SK-N-SH (cell line): ENCODE results near the gene CCDC127. TPM values are rescaled to one million over a fixed set of nuclear protein-coding genes. Genes with fewer than 3 reads are reported as not detected.
"Not testable (repeated sequence)": the region's sequence is repeated elsewhere in the genome, so short reads cannot be mapped to it uniquely, and the experiment has no call there.

Experiments
- CTCF ChIA-PET: fragments of 300-600, 350-600 bp; formaldehyde crosslinking; extraction: SDS; loops from one replicate; lab custom pipeline; 2021; lab: Yijun Ruan, JAX
- POLR2A ChIA-PET: fragments of 350-600 bp; sonication (Branson Sonifier 250); formaldehyde crosslinking; extraction: SDS; loops from one replicate; lab custom pipeline; 2020; ENCODE audit warnings: antibody characterized with exemption, inconsistent platforms; lab: Yijun Ruan, JAX
- DNase-seq: peaks from one replicate; pipeline ENCODE4 v3.0.0; 2012
- H2AFZ ChIP-seq: fragments of 200-600 bp; sonication (generic); 2 replicates; pipeline ENCODE4 v1.8.1; 2016; ENCODE audit warnings: antibody characterized with exemption, mild to moderate bottlenecking, low read depth
- H3F3A ChIP-seq: fragments of 200-600 bp; sonication (generic); replicated peaks from 2 replicates; pipeline ENCODE3; 2016; ENCODE audit warnings: antibody characterized with exemption, mild to moderate bottlenecking; ENCODE audit not compliant: insufficient read depth
- H3K27ac ChIP-seq, 2 experiments: fragments of 200-500 bp in 1 of 2; fragments of 200-600 bp in 1 of 2; sonication (Bioruptor generic) in 1 of 2; sonication (generic), shearing (Covaris generic) in 1 of 2; 2 replicates each; pipeline versions ENCODE4 v1.5.1 to v1.6.1; 2014 to 2016; ENCODE audit warnings: low read depth in 2 of 2, inconsistent platforms in 1 of 2, low read length in 1 of 2, mild to moderate bottlenecking in 1 of 2, mixed read lengths in 1 of 2
- H3K27me3 ChIP-seq: fragments of 200-600 bp; sonication (generic), shearing (Covaris generic); 2 replicates; pipeline ENCODE4 v1.6.1; 2016; ENCODE audit warnings: mixed run types; ENCODE audit not compliant: insufficient read depth
- H3K36me3 ChIP-seq, 2 experiments: fragments of 200-500 bp in 1 of 2; fragments of 200-600 bp in 1 of 2; sonication (Bioruptor generic) in 1 of 2; sonication (generic) in 1 of 2; replicated peaks in 1 of 2; 2 replicates each; pipeline versions ENCODE3 to v1.5.1; 2014 to 2016; ENCODE audit warnings: low read length in 1 of 2, mild to moderate bottlenecking in 1 of 2; ENCODE audit not compliant: insufficient read depth in 2 of 2, control insufficient read depth in 1 of 2
- H3K4me1 ChIP-seq, 2 experiments: fragments of 200-500 bp in 1 of 2; fragments of 200-600 bp in 1 of 2; sonication (Bioruptor generic) in 1 of 2; sonication (generic), shearing (Covaris generic) in 1 of 2; 2 replicates each; pipeline versions ENCODE4 v1.5.1 to v1.6.1; 2014 to 2016; ENCODE audit warnings: low read depth in 1 of 2, low read length in 1 of 2, mixed run types in 1 of 2; ENCODE audit not compliant: insufficient read depth in 2 of 2, control insufficient read depth in 1 of 2
- H3K4me2 ChIP-seq: fragments of 200-600 bp; sonication (generic), shearing (Covaris generic); 2 replicates; pipeline ENCODE4 v1.6.1; 2017; ENCODE audit warnings: mixed run types
- H3K4me3 ChIP-seq, 2 experiments: fragments of 200-500 bp in 1 of 2; fragments of 200-600 bp in 1 of 2; sonication (Bioruptor generic) in 1 of 2; sonication (generic), shearing (Covaris generic) in 1 of 2; 2 replicates each; pipeline versions ENCODE4 v1.5.1 to v1.8.1; 2014 to 2016; ENCODE audit warnings: low read depth in 2 of 2, inconsistent platforms in 1 of 2, low read length in 1 of 2, mild to moderate bottlenecking in 1 of 2, mixed read lengths in 1 of 2, moderate library complexity in 1 of 2
- H3K79me2 ChIP-seq: fragments of 200-600 bp; sonication (generic); 2 replicates; pipeline ENCODE4 v1.8.1; 2017; ENCODE audit warnings: mild to moderate bottlenecking; ENCODE audit not compliant: insufficient read depth
- H3K9ac ChIP-seq: fragments of 200-600 bp; sonication (generic); 2 replicates; pipeline ENCODE4 v1.6.1; 2017; ENCODE audit warnings: mixed run types
- H3K9me2 ChIP-seq: fragments of 200-600 bp; sonication (generic); 2 replicates; pipeline ENCODE4 v1.6.1; 2017; ENCODE audit warnings: mixed run types
- H3K9me3 ChIP-seq: fragments of 200-600 bp; sonication (generic); 2 replicates; pipeline ENCODE4 v1.6.1; 2017; ENCODE audit warnings: mixed run types, mild to moderate bottlenecking, moderate library complexity
- H4K20me1 ChIP-seq: fragments of 200-600 bp; sonication (generic); 2 replicates; pipeline ENCODE4 v1.6.1; 2017; ENCODE audit warnings: mild to moderate bottlenecking, mixed run types; ENCODE audit not compliant: insufficient read depth
- ELF1 ChIP-seq: IDR thresholded peaks from 2 replicates; pipeline ENCODE4 v1.4.0; 2012
- JUND ChIP-seq: IDR thresholded peaks from 2 replicates; pipeline ENCODE4 v1.4.0; 2012
- POLR2AphosphoS5 ChIP-seq: IDR thresholded peaks from 2 replicates; pipeline ENCODE4 v1.6.1; 2012; ENCODE audit warnings: low read depth, low read length
- REST ChIP-seq: IDR thresholded peaks from 2 replicates; pipeline ENCODE4 v1.6.1; 2012; ENCODE audit warnings: mild to moderate bottlenecking, low read depth, low read length, moderate library complexity
- SIN3A ChIP-seq: IDR thresholded peaks from 2 replicates; pipeline ENCODE4 v1.6.1; 2012; ENCODE audit warnings: low read depth, mild to moderate bottlenecking, low read length, moderate library complexity, borderline replicate concordance
- TEAD4 ChIP-seq: IDR thresholded peaks from 2 replicates; pipeline ENCODE4 v1.4.0; 2012; ENCODE audit warnings: mild to moderate bottlenecking, borderline replicate concordance; ENCODE audit not compliant: insufficient read depth
- USF2 ChIP-seq: fragments of 150-350 bp; IDR thresholded peaks from 2 replicates; pipeline ENCODE4 v1.6.1; 2017; ENCODE audit warnings: antibody characterized with exemption, low read length, low read depth, borderline replicate concordance
- YY1 ChIP-seq: IDR thresholded peaks from 2 replicates; pipeline ENCODE4 v1.4.0; 2012; ENCODE audit warnings: low read depth, mild to moderate bottlenecking
- WGBS: methylation state at CpG from one replicate; pipeline ENCODE4 v1.1.6; 2017; ENCODE audit warnings: low lambda C conversion rate; 5-methylcytosine and 5-hydroxymethylcytosine counted together
- polyA plus RNA-seq, 3 experiments: library from polyadenylated mRNA; depleted of rRNA; stranded (reverse); fragments of >200 nt; gene quantifications; 2 replicates each; pipeline ENCODE4 v1.2.3, GENCODE V29; 2012

Gene CCDC127
- polyA plus RNA-seq, 1 of the 3 experiments (the other 2 are of a cell fraction): 3.9 TPM

GRCh38 chr5:198516-199196 is 19.3 kb downstream of the CCDC127 start:
- H3K9me2 ChIP-seq: no peaks in the 10 kb centered on the region
- H3K4me3 ChIP-seq: no peak overlapping the region
- DNase-seq: no peak
- H3K4me2 ChIP-seq: no peak overlapping the region
- H3K9ac ChIP-seq: no peak overlapping the region
- ChIA-PET POLR2A (no interaction called here), CTCF (interaction anchor here (0.7 to 0.9 kb wide), 2 partner anchors 10 kb away, joined by 3 read pairs; no protein-coding TSS in a partner anchor)
- H3K27ac ChIP-seq: no peak overlapping the region
- no peaks in the 10 kb centered on the region for H3K27me3 ChIP-seq
- TF ChIP-seq SIN3A: no peak
- TF ChIP-seq JUND: no peak
- no peak for TF ChIP-seq ELF1
- no peak for TF ChIP-seq YY1
- TF ChIP-seq USF2: no peak
- no peak for TF ChIP-seq POLR2AphosphoS5
- TF ChIP-seq TEAD4: no peak
- H3K79me2 ChIP-seq: 0 out of 2 replicates have a peak, but pooled peaks cover 8% of the 10 kb centered on the region
- H3F3A ChIP-seq: no peaks in the 10 kb centered on the region
- no peak overlapping the region for H2AFZ ChIP-seq
- no peaks in the 10 kb centered on the region for H3K4me1 ChIP-seq
- H3K36me3 ChIP-seq: peaks cover 0 to 6% of the 10 kb centered on the region in 2 experiments
- 0 out of 2 replicates have a peak, but pooled peaks cover 5% of the 10 kb centered on the region for H4K20me1 ChIP-seq
- no peaks in the 10 kb centered on the region for H3K9me3 ChIP-seq
- WGBS: 98% methylated on average over 16 of the region's 21 CpGs

- Histone ChIP-seq H3K4me1 (no peaks in the 10 kb centered on the region), H3K27ac (no peak overlapping the region), H3K27me3 (no peaks in the 10 kb centered on the region), H3F3A (no peaks in the 10 kb centered on the region), H3K9ac (no peak overlapping the region), H3K36me3 (peaks cover 0 to 3% of the 10 kb centered on the region in 2 experiments), H3K9me3 (no peaks in the 10 kb centered on the region), H4K20me1 (0 out of 2 replicates have a peak, but pooled peaks cover 5% of the 10 kb centered on the region), H2AFZ (no peak overlapping the region), H3K4me2 (no peak overlapping the region), H3K4me3 (no peak overlapping the region), H3K9me2 (no peaks in the 10 kb centered on the region), H3K79me2 (0 out of 2 replicates have a peak, but pooled peaks cover 8% of the 10 kb centered on the region)
- DNase-seq: no peak
- WGBS: 91% methylated on average over 12 of the region's 12 CpGs
- no peak for TF ChIP-seq POLR2AphosphoS5
- no peak for TF ChIP-seq YY1
- TF ChIP-seq REST: no peak
- POLR2A ChIA-PET: no interaction called here
- CTCF ChIA-PET: interaction anchor here (0.7 kb wide), 1 partner anchor 9 kb away, joined by 3 read pairs; no protein-coding TSS in a partner anchor
Observed at GRCh38 chr5:197892-198489, 20.0 kb downstream of the CCDC127 start.

DNA sequence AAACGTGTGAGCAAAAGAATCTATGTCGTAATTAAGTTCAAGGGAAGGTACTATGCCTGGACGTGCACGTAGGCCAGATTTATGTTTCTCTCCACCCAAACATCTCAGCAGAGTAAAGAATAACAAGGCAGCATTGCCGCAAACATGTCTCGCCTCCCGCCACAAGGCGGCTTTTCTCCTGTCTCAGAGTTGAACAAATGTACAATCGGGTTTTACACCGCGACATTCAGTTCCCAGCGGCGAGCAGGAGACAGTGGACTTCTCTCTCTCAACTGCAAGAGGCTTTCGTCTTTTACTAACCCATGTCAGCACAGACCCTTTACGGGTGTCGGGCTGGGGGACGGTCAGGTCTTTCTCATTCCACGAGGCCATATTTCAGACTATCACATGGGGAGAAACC is 20.9 kb downstream of the CCDC127 start:
- H3K4me1 ChIP-seq, H3K9ac ChIP-seq, H2AFZ ChIP-seq, H3K79me2 ChIP-seq, H3K27ac ChIP-seq, H3K27me3 ChIP-seq, H4K20me1 ChIP-seq, H3K4me2 ChIP-seq, DNase-seq, H3K4me3 ChIP-seq, H3K9me2 ChIP-seq, POLR2A ChIA-PET, H3K36me3 ChIP-seq, H3F3A ChIP-seq, H3K9me3 ChIP-seq, CTCF ChIA-PET: not testable (repeated sequence)
- 75% methylated on average over 18 of the region's 18 CpGs for WGBS
